Type B pancreatic cell (in vitro differentiated cells): ENCODE measurements around the gene EDN2. TPM values are rescaled to one million over a fixed set of nuclear protein-coding genes. Genes with fewer than 3 reads are reported as not detected.

ENCODE experiments used
- DNase-seq: peaks from one replicate; pipeline ENCODE4 v3.0.0; 2021; ENCODE audit warnings: mixed read lengths; ENCODE audit not compliant: unreplicated experiment; ENCODE audit errors: extremely low spot score
- H3K27ac Mint-ChIP-seq: 2 replicates; pipeline ENCODE4 v1.8.0; 2021; ENCODE audit warnings: mild to moderate bottlenecking, mixed read lengths
- H3K27me3 Mint-ChIP-seq: 2 replicates; pipeline ENCODE4 v1.8.0; 2021; ENCODE audit warnings: mixed read lengths
- H3K36me3 Mint-ChIP-seq: 2 replicates; pipeline ENCODE4 v1.8.0; 2021; ENCODE audit warnings: mixed read lengths
- H3K4me1 Mint-ChIP-seq: one replicate; pipeline ENCODE4 v1.8.0; 2021; ENCODE audit warnings: mixed read lengths; ENCODE audit not compliant: unreplicated experiment
- H3K4me3 Mint-ChIP-seq: 2 replicates; pipeline ENCODE4 v1.8.0; 2021; ENCODE audit warnings: mild to moderate bottlenecking, mixed read lengths
- H3K9me3 Mint-ChIP-seq: 2 replicates; pipeline ENCODE4 v1.8.0; 2021; ENCODE audit warnings: mixed read lengths
- CTCF ChIP-seq: fragments of 200-600 bp; sonication (generic); conservative IDR thresholded peaks from 2 replicates; pipeline ENCODE4 v1.5.0; 2021; ENCODE audit warnings: antibody characterized with exemption, mild to moderate bottlenecking
- total RNA-seq: library from RNA; stranded (reverse); gene quantifications from 2 replicates; pipeline ENCODE4 v1.2.1, GENCODE V29; 2021; ENCODE audit warnings: low replicate concordance

EDN2 gene
- total RNA-seq, 1 donor from 2014 or later, result 0.24 TPM

- no peak for TF ChIP-seq CTCF
- Mint-ChIP-seq H3K27me3 (no peaks in the 10 kb centered on the region), H3K9me3 (no peaks in the 10 kb centered on the region), H3K36me3 (no peaks in the 10 kb centered on the region), H3K27ac (no peak overlapping the region), H3K4me1 (peaks cover 6% of the 10 kb centered on the region), H3K4me3 (no peak overlapping the region)
- no peak for DNase-seq
Observed at GRCh38 chr1:41524676-41525675, 40.5 kb upstream of the EDN2 start.

DNA sequence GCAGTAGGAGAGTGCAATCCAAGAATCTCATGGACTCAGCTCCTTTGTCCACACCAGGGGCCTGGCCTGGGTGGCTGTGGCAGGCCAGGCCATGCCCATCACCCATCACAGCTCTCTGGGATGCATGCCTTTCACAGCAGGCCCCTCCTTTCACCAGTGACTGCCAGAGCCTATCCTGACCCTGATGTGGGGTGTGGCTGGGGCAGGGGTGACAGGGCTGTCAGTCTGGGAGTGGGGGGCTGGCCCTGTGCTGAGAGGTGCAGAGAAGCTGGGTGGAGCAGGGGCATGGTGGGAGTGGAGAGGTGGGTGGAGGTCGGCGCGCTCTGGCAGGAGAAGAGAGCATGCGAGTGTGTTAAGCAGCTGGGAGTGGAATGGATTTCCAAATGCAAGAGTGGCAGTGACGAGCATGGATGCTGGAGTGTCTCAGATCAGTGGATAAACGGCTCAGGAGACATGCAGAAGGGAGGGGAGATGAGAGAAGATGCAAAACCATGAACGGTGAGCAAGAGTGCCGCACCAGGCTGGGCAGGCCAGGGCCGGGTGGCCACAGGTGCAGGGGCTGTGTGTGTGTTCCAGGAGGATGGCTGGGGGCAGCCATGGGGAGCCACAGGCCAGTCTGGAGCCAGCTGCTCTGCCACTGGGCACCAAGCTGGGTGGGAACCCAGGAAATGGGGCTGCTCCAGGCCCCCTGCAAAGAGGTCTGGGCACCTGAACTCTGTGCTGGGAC lies 39.6 kb upstream of the EDN2 start:
- TF ChIP-seq CTCF, result no peak
- Mint-ChIP-seq H3K9me3 (no peaks in the 10 kb centered on the region), H3K27me3 (peaks cover 6% of the 10 kb centered on the region), H3K4me1 (peaks cover 6% of the 10 kb centered on the region), H3K27ac (no peak overlapping the region), H3K4me3 (no peak overlapping the region), H3K36me3 (no peaks in the 10 kb centered on the region)
- DNase-seq, result no peak

- no peak for DNase-seq
- TF ChIP-seq CTCF, result no peak
- peaks cover 6% of the 10 kb centered on the region for H3K4me1 Mint-ChIP-seq
- no peaks in the 10 kb centered on the region for H3K36me3 Mint-ChIP-seq
- H3K27me3 Mint-ChIP-seq, result peaks cover 6% of the 10 kb centered on the region
- H3K9me3 Mint-ChIP-seq, result no peaks in the 10 kb centered on the region
- H3K4me3 Mint-ChIP-seq, result no peak overlapping the region
- H3K27ac Mint-ChIP-seq, result no peak overlapping the region
Observed at GRCh38 chr1:41523071-41523470, 38.6 kb upstream of the EDN2 start.

DNA sequence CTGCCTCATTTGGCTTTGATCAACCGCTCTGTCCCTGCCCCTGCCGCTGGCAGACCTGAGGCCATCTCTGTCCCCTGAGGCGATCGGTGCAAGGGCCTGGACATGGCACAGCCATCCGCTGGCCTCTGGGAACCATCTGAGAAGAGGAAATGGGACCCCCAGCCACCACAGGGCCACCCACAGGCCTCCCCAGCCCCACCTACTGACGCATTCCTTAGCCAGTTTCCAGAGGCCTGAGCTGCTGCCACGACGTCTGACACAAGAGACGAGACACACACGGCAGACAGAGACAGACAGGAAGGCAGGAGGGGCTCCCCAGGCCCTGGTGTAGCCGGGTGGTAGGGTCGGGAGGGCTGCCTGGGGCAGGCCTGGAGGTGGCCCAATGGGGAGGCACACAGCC lies 37.3 kb upstream of the EDN2 start:
- Mint-ChIP-seq H3K27me3 (peaks cover 6% of the 10 kb centered on the region), H3K27ac (no peak overlapping the region), H3K9me3 (no peaks in the 10 kb centered on the region), H3K4me3 (no peak overlapping the region), H3K36me3 (no peaks in the 10 kb centered on the region), H3K4me1 (peaks cover 12% of the 10 kb centered on the region)
- no peak for TF ChIP-seq CTCF
- no peak for DNase-seq

DNA sequence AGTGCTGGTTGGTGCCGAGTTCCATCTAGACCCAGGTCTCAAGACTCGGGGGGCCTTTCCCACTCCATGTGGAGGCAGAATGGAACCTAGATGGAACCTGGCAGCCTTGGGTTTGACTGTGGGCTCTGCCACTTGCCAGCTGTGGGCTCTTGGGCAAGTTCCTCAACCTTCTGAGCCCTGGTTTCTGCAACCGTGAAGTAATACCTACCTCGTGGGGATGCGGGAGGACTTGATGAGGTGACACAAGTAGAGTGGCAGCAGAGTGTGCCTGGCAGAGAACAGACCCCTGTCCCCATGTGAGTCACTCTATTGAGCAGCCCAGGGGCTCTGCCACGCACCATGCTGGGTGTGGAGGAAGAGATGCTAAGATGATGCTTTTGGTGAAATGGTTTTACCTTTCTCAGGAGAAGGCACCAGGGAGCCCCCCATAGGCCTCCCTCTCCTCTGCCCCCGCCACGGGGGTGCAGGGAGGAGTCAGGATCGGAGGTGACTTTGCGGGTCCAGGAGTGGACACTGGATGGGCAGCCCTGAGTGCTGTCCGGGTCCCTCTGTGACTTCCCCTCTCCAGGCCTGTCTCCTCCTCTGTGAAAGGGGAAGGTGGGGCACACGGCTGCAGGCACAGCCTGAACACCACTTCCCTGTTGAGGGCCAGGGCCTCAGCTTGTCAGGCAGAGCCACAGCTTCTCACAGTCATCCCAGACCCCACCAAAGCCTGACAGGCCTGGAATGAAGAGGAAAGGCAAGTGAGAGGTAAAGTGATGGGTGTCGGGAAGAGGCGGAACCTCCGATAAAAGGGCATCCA lies 36.7 kb upstream of the EDN2 start:
- H3K27me3 Mint-ChIP-seq, result peaks cover 6% of the 10 kb centered on the region

More for the DNA sequence above, 36.7 kb upstream of the EDN2 start:
- no peak for TF ChIP-seq CTCF
- Mint-ChIP-seq H3K4me3 (no peak overlapping the region), H3K36me3 (no peaks in the 10 kb centered on the region), H3K27ac (no peak overlapping the region), H3K4me1 (peaks cover 14% of the 10 kb centered on the region), H3K9me3 (no peaks in the 10 kb centered on the region)
- DNase-seq, result no peak
